ENCODE data around the gene UNC5C. TPM values are rescaled to one million over a fixed set of nuclear protein-coding genes. Genes with fewer than 3 reads are reported as not detected.

The UNC5C gene
- total and polyA plus RNA-seq, 10 of the 15 experiments (the other 5 are each of a cell fraction or from before 2014, with no cell fraction given), result 0.02 to 2.0 (median 0.15) TPM; not detected in 1

DNA sequence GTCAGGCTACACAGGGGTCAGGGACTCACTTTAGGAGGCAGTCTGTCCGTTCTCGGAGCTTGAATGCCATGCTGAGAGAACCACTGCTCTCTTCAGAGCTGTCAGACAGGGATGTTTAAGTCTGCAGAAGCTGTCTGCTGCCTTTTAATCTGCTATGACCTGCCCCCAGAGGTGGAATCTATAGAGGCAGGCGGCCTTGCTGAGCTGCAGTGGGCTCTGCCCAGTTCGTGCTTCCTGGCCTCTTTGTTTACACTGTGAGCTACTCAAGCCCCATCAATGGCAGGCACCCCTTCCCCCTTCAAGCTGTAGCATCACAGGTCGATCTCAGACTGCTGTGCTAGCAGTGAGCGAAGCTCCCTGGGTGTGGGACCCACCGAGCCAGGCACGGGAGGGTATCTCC is 31.5 kb upstream of the UNC5C start:
- DNase-seq (ENCODE audit: low read depth, low spot score) (no peak), ATAC-seq (no peak), FAIRE-seq (no peak)
- ChIA-PET CTCF (no interaction called here), RAD21 (ENCODE audit: unreplicated experiment) (no interaction called here), POLR2A (no interaction called here), SMC1A (ENCODE audit: uncharacterized antibody, unreplicated experiment) (no interaction called here)
- no TSS peak for BruUV-seq (replicated peaks)
- H3K4me2 ChIP-seq (ENCODE audit: control insufficient read depth, insufficient read depth), result no peak overlapping the region
- TF ChIP-seq, protein P1, sequence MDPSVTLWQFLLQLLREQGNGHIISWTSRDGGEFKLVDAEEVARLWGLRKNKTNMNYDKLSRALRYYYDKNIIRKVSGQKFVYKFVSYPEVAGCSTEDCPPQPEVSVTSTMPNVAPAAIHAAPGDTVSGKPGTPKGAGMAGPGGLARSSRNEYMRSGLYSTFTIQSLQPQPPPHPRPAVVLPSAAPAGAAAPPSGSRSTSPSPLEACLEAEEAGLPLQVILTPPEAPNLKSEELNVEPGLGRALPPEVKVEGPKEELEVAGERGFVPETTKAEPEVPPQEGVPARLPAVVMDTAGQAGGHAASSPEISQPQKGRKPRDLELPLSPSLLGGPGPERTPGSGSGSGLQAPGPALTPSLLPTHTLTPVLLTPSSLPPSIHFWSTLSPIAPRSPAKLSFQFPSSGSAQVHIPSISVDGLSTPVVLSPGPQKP (IDR thresholded peaks at IDR 0.05; ENCODE audit: low read depth, low read length), result no peak
- TF ChIP-seq HDAC6 (IDR thresholded peaks at IDR 0.05; ENCODE audit: unreplicated experiment), result no peak
- TF ChIP-seq CREB1 (IDR thresholded peaks at IDR 0.05; ENCODE audit: low read depth), result no peak
- TF ChIP-seq HDGF (IDR thresholded peaks at IDR 0.05), result no peak
- no peak for TF ChIP-seq JUND (IDR thresholded peaks at IDR 0.05; ENCODE audit: low read depth, low read length)
- TF ChIP-seq EGR1 (IDR thresholded peaks at IDR 0.05; ENCODE audit: borderline replicate concordance in 1 of 2, low read depth in 2 of 2, low read length in 2 of 2), result no peak
- no peak for TF ChIP-seq DPF2 (IDR thresholded peaks at IDR 0.05)
- no peak for TF ChIP-seq KLF5 (IDR thresholded peaks at IDR 0.05; ENCODE audit: partially characterized antibody)
- TF ChIP-seq, protein P2, sequence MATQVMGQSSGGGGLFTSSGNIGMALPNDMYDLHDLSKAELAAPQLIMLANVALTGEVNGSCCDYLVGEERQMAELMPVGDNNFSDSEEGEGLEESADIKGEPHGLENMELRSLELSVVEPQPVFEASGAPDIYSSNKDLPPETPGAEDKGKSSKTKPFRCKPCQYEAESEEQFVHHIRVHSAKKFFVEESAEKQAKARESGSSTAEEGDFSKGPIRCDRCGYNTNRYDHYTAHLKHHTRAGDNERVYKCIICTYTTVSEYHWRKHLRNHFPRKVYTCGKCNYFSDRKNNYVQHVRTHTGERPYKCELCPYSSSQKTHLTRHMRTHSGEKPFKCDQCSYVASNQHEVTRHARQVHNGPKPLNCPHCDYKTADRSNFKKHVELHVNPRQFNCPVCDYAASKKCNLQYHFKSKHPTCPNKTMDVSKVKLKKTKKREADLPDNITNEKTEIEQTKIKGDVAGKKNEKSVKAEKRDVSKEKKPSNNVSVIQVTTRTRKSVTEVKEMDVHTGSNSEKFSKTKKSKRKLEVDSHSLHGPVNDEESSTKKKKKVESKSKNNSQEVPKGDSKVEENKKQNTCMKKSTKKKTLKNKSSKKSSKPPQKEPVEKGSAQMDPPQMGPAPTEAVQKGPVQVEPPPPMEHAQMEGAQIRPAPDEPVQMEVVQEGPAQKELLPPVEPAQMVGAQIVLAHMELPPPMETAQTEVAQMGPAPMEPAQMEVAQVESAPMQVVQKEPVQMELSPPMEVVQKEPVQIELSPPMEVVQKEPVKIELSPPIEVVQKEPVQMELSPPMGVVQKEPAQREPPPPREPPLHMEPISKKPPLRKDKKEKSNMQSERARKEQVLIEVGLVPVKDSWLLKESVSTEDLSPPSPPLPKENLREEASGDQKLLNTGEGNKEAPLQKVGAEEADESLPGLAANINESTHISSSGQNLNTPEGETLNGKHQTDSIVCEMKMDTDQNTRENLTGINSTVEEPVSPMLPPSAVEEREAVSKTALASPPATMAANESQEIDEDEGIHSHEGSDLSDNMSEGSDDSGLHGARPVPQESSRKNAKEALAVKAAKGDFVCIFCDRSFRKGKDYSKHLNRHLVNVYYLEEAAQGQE (IDR thresholded peaks at IDR 0.05; ENCODE audit: low read depth, low read length), result no peak
- TF ChIP-seq PAX5 (IDR thresholded peaks at IDR 0.05; ENCODE audit: borderline replicate concordance, low read depth, low read length), result no peak
- no peak for TF ChIP-seq RUNX3 (IDR thresholded peaks at IDR 0.05; ENCODE audit: low read length)
- TF ChIP-seq PAX8 (IDR thresholded peaks at IDR 0.05), result no peak
- TF ChIP-seq NRF1 (conservative IDR thresholded peaks at IDR 0.05; ENCODE audit: low read depth, low read length), result no peak
- no peak for TF ChIP-seq ZBED1 (IDR thresholded peaks at IDR 0.05; ENCODE audit: borderline replicate concordance)
- TF ChIP-seq CHD4 (IDR thresholded peaks at IDR 0.05), result no peak
- TF ChIP-seq MTA3 (IDR thresholded peaks at IDR 0.05; ENCODE audit: borderline replicate concordance, low read length), result no peak
- 19% methylated on average over 8 of the region's 8 CpGs for WGBS (ENCODE audit: insufficient coverage, insufficient replicate concordance, low lambda C conversion rate, missing lambda C conversion rate)
- H2AFZ ChIP-seq (ENCODE audit: control insufficient read depth, low read depth, low read length), result no peak overlapping the region
- no peak overlapping the region for H3K4me3 ChIP-seq
- no peaks in the 10 kb centered on the region for H3K4me1 ChIP-seq (ENCODE audit: control insufficient read depth, insufficient read depth, low read length)
- no peaks in the 10 kb centered on the region for H3K9me3 ChIP-seq (replicated peaks; ENCODE audit: control insufficient read depth, insufficient read depth, low read length)
- no peaks in the 10 kb centered on the region for H3K36me3 ChIP-seq (ENCODE audit: control insufficient read depth in 2 of 2, insufficient read depth in 2 of 2, low read length in 1 of 2)
- H4K20me1 ChIP-seq (ENCODE audit: control insufficient read depth, insufficient read depth), result no peaks in the 10 kb centered on the region
- H3K27me3 ChIP-seq (replicated peaks in 1 of 2; ENCODE audit: control insufficient read depth in 2 of 2, insufficient read depth in 2 of 2, low read length in 1 of 2), result no peaks in the 10 kb centered on the region
- H3K9ac ChIP-seq (ENCODE audit: control insufficient read depth, insufficient read depth, low read length), result no peak overlapping the region
- intact Hi-C loops (cut with micrococcal nuclease; ENCODE audit: unreplicated experiment), result no loop called here
- in situ Hi-C loops (cut with MboI), result no loop called here
- H3K27ac ChIP-seq (ENCODE audit: control insufficient read depth, insufficient read depth), result no peak overlapping the region
- no peaks in the 10 kb centered on the region for H3K79me2 ChIP-seq (ENCODE audit: control insufficient read depth, insufficient read depth, low read length)

All from GM12878 (cell line).